ENCODE measurements around the gene SALL2.

DNA sequence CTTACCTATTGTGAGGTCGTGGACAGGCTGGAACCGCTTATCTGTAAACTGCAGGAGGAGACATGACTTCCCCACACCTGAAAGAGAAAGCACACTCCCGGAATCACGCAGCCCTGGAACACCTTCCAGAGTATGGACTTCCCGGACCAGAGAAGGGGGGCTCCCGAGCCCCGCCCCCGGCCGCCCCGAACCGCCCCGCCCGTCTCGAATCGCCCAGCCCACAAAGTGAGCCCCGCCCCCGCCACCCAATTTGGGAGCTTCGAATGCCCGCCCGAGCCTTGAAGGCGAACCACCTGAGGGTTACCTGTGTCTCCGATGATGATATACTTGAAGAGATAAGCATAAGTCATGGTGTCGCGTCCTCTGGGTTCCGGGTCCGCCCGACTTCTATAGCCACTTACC lies 49.6 kb downstream of the SALL2 start:
- TF ChIP-seq YY1 (IDR thresholded peaks at IDR 0.05; ENCODE audit: insufficient read depth, insufficient read length) (no peak), ZNF274 (IDR thresholded peaks at IDR 0.05; ENCODE audit: low read depth, low read length) (no peak), SUZ12 (IDR thresholded peaks at IDR 0.05; ENCODE audit: extremely low read depth, insufficient read depth, insufficient read length) (no peak)
